H1 (cell line): ENCODE results near the gene NPC1L1. TPM values are rescaled to one million over a fixed set of nuclear protein-coding genes. Genes with fewer than 3 reads are reported as not detected.

ENCODE experiments used
- CTCF ChIA-PET: fragments of 300-600 bp; sonication (Branson Sonifier 250); formaldehyde crosslinking; loops from one replicate; lab custom pipeline; 2021; ENCODE audit not compliant: partially characterized antibody; lab: Charles Lee
- POLR2A ChIA-PET: fragments of 300-600 bp; sonication (Branson Sonifier 250); formaldehyde crosslinking; loops from one replicate; lab custom pipeline; 2021; ENCODE audit warnings: inconsistent platforms; ENCODE audit not compliant: partially characterized antibody; lab: Charles Lee
- DNase-seq, 2 experiments: peaks; one replicate each; pipeline versions ENCODE4 v3.0.0 to v3.0.0-alpha.2; 2010 to 2022; ENCODE audit warnings: low spot score in 2 of 2, low read depth in 1 of 2, mixed read lengths in 1 of 2
- FAIRE-seq: peaks from 2 replicates; lab custom pipeline; 2011; peaks lifted over from hg19 to GRCh38; lab: Jason Lieb, UNC
- H2AFZ ChIP-seq: 2 replicates; pipeline ENCODE4 v1.8.1; 2012; ENCODE audit warnings: low read length, inconsistent platforms
- H2AK5ac ChIP-seq: 2 replicates; pipeline ENCODE4 v1.6.1; 2013; ENCODE audit warnings: low read depth, low read length
- H2BK120ac ChIP-seq: replicated peaks from 2 replicates; pipeline ENCODE3; 2013; ENCODE audit warnings: low read depth, low read length, inconsistent platforms
- H2BK12ac ChIP-seq: 2 replicates; pipeline ENCODE4 v1.6.1; 2013; ENCODE audit warnings: low read depth, low read length
- H2BK15ac ChIP-seq: 2 replicates; pipeline ENCODE4 v1.6.1; 2013; ENCODE audit warnings: low read length
- H2BK20ac ChIP-seq: 2 replicates; pipeline ENCODE4 v1.6.1; 2013; ENCODE audit warnings: low read length
- H2BK5ac ChIP-seq: 2 replicates; pipeline ENCODE4 v1.6.1; 2013; ENCODE audit warnings: low read depth, low read length
- H3K14ac ChIP-seq: 2 replicates; pipeline ENCODE4 v1.6.1; 2013; ENCODE audit warnings: inconsistent platforms; ENCODE audit not compliant: insufficient read length
- H3K18ac ChIP-seq: 2 replicates; pipeline ENCODE4 v1.6.1; 2013; ENCODE audit warnings: low read length; ENCODE audit errors: extremely low read depth
- H3K23ac ChIP-seq: 2 replicates; pipeline ENCODE4 v1.6.1; 2013; ENCODE audit warnings: inconsistent platforms; ENCODE audit not compliant: insufficient read length
- H3K23me2 ChIP-seq: 2 replicates; pipeline ENCODE4 v1.6.1; 2013; ENCODE audit warnings: low read depth, low read length
- H3K27ac ChIP-seq: 2 replicates; pipeline ENCODE4 v1.6.1; 2011; ENCODE audit warnings: low read depth, low read length, inconsistent platforms
- H3K27me3 ChIP-seq, 4 experiments: replicated peaks in 1 of 4; 1 replicate in 1 of 4; 2 replicates in 3 of 4; pipeline versions ENCODE4 v1.6.1 to v1.8.1; 2011 to 2013; ENCODE audit warnings: low read length in 3 of 4, mild to moderate bottlenecking in 3 of 4, inconsistent platforms in 2 of 4, mixed read lengths in 2 of 4, moderate library complexity in 1 of 4; ENCODE audit not compliant: control insufficient read depth in 3 of 4, insufficient read depth in 3 of 4; ENCODE audit errors: extremely low read depth in 1 of 4
- H3K36me3 ChIP-seq, 4 experiments: 2 replicates each; pipeline versions ENCODE4 v1.6.1 to v1.8.1; 2011 to 2013; ENCODE audit warnings: mild to moderate bottlenecking in 4 of 4, low read length in 3 of 4, moderate library complexity in 2 of 4, control low read depth in 1 of 4, inconsistent platforms in 1 of 4; ENCODE audit not compliant: insufficient read depth in 4 of 4, control insufficient read depth in 2 of 4
- H3K4ac ChIP-seq: replicated peaks from 2 replicates; pipeline ENCODE3; 2013; ENCODE audit warnings: low read length, low read depth, mixed read lengths, inconsistent platforms; ENCODE audit not compliant: insufficient read length
- H3K4me1 ChIP-seq, 4 experiments: replicated peaks in 1 of 4; 1 replicate in 1 of 4; 2 replicates in 3 of 4; pipeline versions ENCODE4 v1.6.1 to v1.8.1; 2011 to 2013; ENCODE audit warnings: low read length in 3 of 4, inconsistent platforms in 2 of 4, mixed read lengths in 1 of 4; ENCODE audit not compliant: insufficient read depth in 4 of 4, control insufficient read depth in 3 of 4
- H3K4me2 ChIP-seq, 2 experiments: 2 replicates each; pipeline versions ENCODE4 v1.6.1 to v1.8.1; 2011 to 2013; ENCODE audit warnings: low read depth in 2 of 2, low read length in 2 of 2, control low read depth in 1 of 2, inconsistent platforms in 1 of 2, mild to moderate bottlenecking in 1 of 2; ENCODE audit not compliant: insufficient read depth in 1 of 2
- H3K4me3 ChIP-seq, 4 experiments: fragments of 200-600, 300-600 bp in 1 of 4; sonication (generic), shearing (Covaris generic), sonication (Bioruptor Twin) in 1 of 4; 2 replicates each; pipeline versions ENCODE4 v1.5.1 to v1.8.1; 2011 to 2016; ENCODE audit warnings: low read length in 4 of 4, low read depth in 3 of 4, control low read depth in 2 of 4, inconsistent platforms in 2 of 4, mild to moderate bottlenecking in 2 of 4, mixed read lengths in 1 of 4, moderate library complexity in 1 of 4; ENCODE audit not compliant: insufficient read depth in 2 of 4; ENCODE audit errors: extremely low read depth in 1 of 4
- H3K56ac ChIP-seq: replicated peaks from 2 replicates; pipeline ENCODE3; 2013; ENCODE audit warnings: low read depth, mild to moderate bottlenecking, mixed read lengths, low read length, inconsistent platforms; ENCODE audit not compliant: insufficient read length
- H3K79me1 ChIP-seq: 2 replicates; pipeline ENCODE4 v1.6.1; 2013; ENCODE audit warnings: low read depth, low read length, control low read depth
- H3K79me2 ChIP-seq, 2 experiments: 2 replicates each; pipeline versions ENCODE4 v1.6.1 to v1.8.1; 2012 to 2013; ENCODE audit warnings: low read length in 2 of 2, mild to moderate bottlenecking in 2 of 2, inconsistent platforms in 1 of 2; ENCODE audit not compliant: insufficient read depth in 2 of 2, control insufficient read depth in 1 of 2
- H3K9ac ChIP-seq, 4 experiments: replicated peaks in 1 of 4; 1 replicate in 1 of 4; 2 replicates in 3 of 4; pipeline versions ENCODE4 v1.6.1 to v1.8.1; 2011 to 2013; ENCODE audit warnings: low read depth in 3 of 4, low read length in 3 of 4, control low read depth in 2 of 4, mild to moderate bottlenecking in 2 of 4, moderate library complexity in 2 of 4, inconsistent platforms in 1 of 4; ENCODE audit errors: extremely low read depth in 1 of 4
- H3K9me3 ChIP-seq, 2 experiments: 2 replicates each; pipeline versions ENCODE4 v1.6.1 to v1.8.1; 2012 to 2013; ENCODE audit warnings: mild to moderate bottlenecking in 2 of 2, moderate library complexity in 2 of 2, control low read depth in 1 of 2, inconsistent platforms in 1 of 2, low read depth in 1 of 2, low read length in 1 of 2, mixed read lengths in 1 of 2; ENCODE audit not compliant: insufficient read depth in 2 of 2
- H4K20me1 ChIP-seq, 2 experiments: replicated peaks in 1 of 2; 2 replicates each; pipeline versions ENCODE3 to v1.8.1; 2011 to 2013; ENCODE audit warnings: inconsistent platforms in 2 of 2, low read length in 2 of 2, mild to moderate bottlenecking in 1 of 2; ENCODE audit not compliant: insufficient read depth in 2 of 2, control insufficient read depth in 1 of 2
- H4K5ac ChIP-seq: 2 replicates; pipeline ENCODE4 v1.6.1; 2013; ENCODE audit warnings: low read length, low read depth, mixed read lengths, inconsistent platforms; ENCODE audit not compliant: insufficient read length
- H4K8ac ChIP-seq: 2 replicates; pipeline ENCODE4 v1.8.0; 2013; ENCODE audit warnings: mild to moderate bottlenecking, moderate library complexity, low read length, inconsistent platforms; ENCODE audit not compliant: insufficient read depth; ENCODE audit errors: extremely low read depth
- H4K91ac ChIP-seq: replicated peaks from 2 replicates; pipeline ENCODE3; 2013; ENCODE audit warnings: low read length, mixed read lengths, inconsistent platforms; ENCODE audit not compliant: insufficient read length
- CEBPB ChIP-seq: IDR thresholded peaks from 2 replicates; pipeline ENCODE4 v1.6.1; 2012; ENCODE audit warnings: low read depth, low read length
- CREB1 ChIP-seq: IDR thresholded peaks from 2 replicates; pipeline ENCODE4 v1.6.1; 2012; ENCODE audit warnings: inconsistent platforms
- POU5F1 ChIP-seq: IDR thresholded peaks from 2 replicates; pipeline ENCODE4 v1.6.1; 2011; ENCODE audit warnings: low read depth, mild to moderate bottlenecking, low read length, moderate library complexity
- RFX5 ChIP-seq: IDR thresholded peaks from 2 replicates; pipeline ENCODE4 v1.6.1; 2011; ENCODE audit warnings: low read depth, low read length, improper control_type of control experiment, borderline replicate concordance
- SAP30 ChIP-seq: fragments of 300-600 bp; sonication (generic); IDR thresholded peaks from 2 replicates; pipeline ENCODE4 v1.7.1; 2012; ENCODE audit warnings: low read length, moderate library complexity, mild to moderate bottlenecking, inconsistent platforms; ENCODE audit not compliant: insufficient read depth, insufficient replicate concordance
- SIX5 ChIP-seq: IDR thresholded peaks from 2 replicates; pipeline ENCODE4 v1.6.1; 2011; ENCODE audit warnings: mild to moderate bottlenecking, low read depth, low read length
- TAF7 ChIP-seq: optimal IDR thresholded peaks from 2 replicates; pipeline ENCODE3; 2011; ENCODE audit warnings: low read depth, mild to moderate bottlenecking, inconsistent platforms, low read length, moderate library complexity, borderline replicate concordance
- TCF12 ChIP-seq: IDR thresholded peaks from 2 replicates; pipeline ENCODE4 v1.6.1; 2011; ENCODE audit warnings: low read depth, mild to moderate bottlenecking, low read length
- TEAD4 ChIP-seq: IDR thresholded peaks from 2 replicates; pipeline ENCODE4 v1.6.1; 2012; ENCODE audit warnings: low read depth, low read length, inconsistent platforms, mixed read lengths
- WGBS, 2 experiments: shearing (Covaris generic) in 1 of 2; methylation state at CpG; one replicate each; pipeline versions ENCODE4 v1.1.6 to v1.1.7; 2013 to 2015; ENCODE audit warnings: low lambda C conversion rate in 2 of 2, mixed read lengths in 2 of 2, inconsistent platforms in 1 of 2, low coverage in 1 of 2, missing lambda C conversion rate in 1 of 2; ENCODE audit not compliant: insufficient replicate concordance in 2 of 2, insufficient coverage in 1 of 2, insufficient read length in 1 of 2; ENCODE audit errors: extremely low coverage in 1 of 2, missing lambda C conversion rate in 1 of 2; 5-methylcytosine and 5-hydroxymethylcytosine counted together
- polyA plus RNA-seq, 7 experiments: library from polyadenylated mRNA; depleted of rRNA in 3 of 7; stranded (reverse) in 5 of 7; unstranded in 2 of 7; fragments of >200 nt in 5 of 7; fragments of 200-250 nt in 2 of 7; gene quantifications; 1 replicate in 5 of 7; 2 replicates in 1 of 7; 4 replicates in 1 of 7; pipeline versions ENCODE4 v1.2.1 to v1.2.3, GENCODE V29; 2011 to 2013; ENCODE audit warnings: missing spikeins in 2 of 7, mixed read lengths in 2 of 7
- total RNA-seq: library from RNA; stranded (reverse); fragmentation: NEBNext Ultra II Directional; extraction: Animal tissue kit (Norgen Biotek cat#: 25700); gene quantifications from 2 replicates; pipeline ENCODE4 v1.2.1, GENCODE V29; 2021

Gene NPC1L1
- total and polyA plus RNA-seq, 2 of the 8 experiments (the other 6 are each of a cell fraction or from before 2014, with no cell fraction given), result 0.06 to 0.21 TPM

DNA sequence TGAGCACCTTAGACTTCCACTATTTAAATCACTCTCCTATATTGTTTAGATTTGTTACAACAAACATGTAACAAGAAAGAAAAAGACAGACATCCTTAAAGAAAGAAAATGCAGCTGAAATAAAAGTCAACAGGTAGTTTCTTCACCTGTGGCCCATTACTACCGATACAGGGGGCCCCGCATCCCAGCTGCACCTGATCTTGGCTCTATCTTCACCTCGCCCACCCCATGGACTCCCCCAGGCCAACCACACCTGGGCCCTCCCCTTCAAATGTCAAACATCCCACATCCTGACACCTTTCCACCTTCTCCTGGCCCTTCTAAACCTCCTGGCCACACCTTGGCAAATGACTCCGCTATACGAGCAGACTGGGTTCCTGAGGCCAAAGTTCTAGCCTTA, 25.6 kb upstream of the NPC1L1 start:
- WGBS, 2 experiments, result 78% methylated on average over 3 of the region's 5 CpGs; no CpG with 5 or more reads in 1 of the 2 experiments
- H4K20me1 ChIP-seq, result peaks cover 2 to 31% of the 10 kb centered on the region in 2 experiments
- TF ChIP-seq CREB1 (no peak), TCF12 (no peak), POU5F1 (no peak), RFX5 (no peak), CEBPB (no peak), SIX5 (no peak), SAP30 (no peak), TAF7 (no peak), TEAD4 (no peak)

More for the DNA sequence above, 25.6 kb upstream of the NPC1L1 start:
- Histone ChIP-seq H3K23me2 (no peaks in the 10 kb centered on the region), H3K4me2 (no peak overlapping the region), H3K27me3 (no peaks in the 10 kb centered on the region), H4K5ac (no peak overlapping the region), H3K23ac (no peak overlapping the region), H2BK12ac (no peak overlapping the region), H2AK5ac (no peak overlapping the region), H3K9me3 (no peaks in the 10 kb centered on the region), H3K14ac (no peak overlapping the region), H3K9ac (no peak overlapping the region), H3K27ac (no peak overlapping the region), H2BK20ac (no peak overlapping the region), H2BK120ac (no peak overlapping the region), H2AFZ (no peak overlapping the region), H3K4ac (no peak overlapping the region), H2BK5ac (no peak overlapping the region), H2BK15ac (no peak overlapping the region), H3K79me1 (no peaks in the 10 kb centered on the region), H3K79me2 (no peaks in the 10 kb centered on the region; a peak in 1 of 4 replicates), H3K36me3 (peaks cover 41 to 64% (median 58%) of the 10 kb centered on the region in 4 experiments), H4K8ac (no peak overlapping the region), H3K18ac (no peak overlapping the region), H3K4me3 (no peak overlapping the region), H4K91ac (no peak overlapping the region), H3K56ac (no peak overlapping the region), H3K4me1 (no peaks in the 10 kb centered on the region; a peak in 1 of 7 replicates)
- ChIA-PET CTCF (interaction anchor here (0.9 to 10.2 kb wide), 7 partner anchors 10 to 184 kb away, joined by 3 to 98 read pairs (median 4); partner anchors contain the start of genes NPC1L1 and NUDCD3), POLR2A (interaction anchor here (1.2 to 7.5 kb wide), 5 partner anchors 10 to 134 kb away, joined by 3 to 51 read pairs (median 22); partner anchors contain the start of genes NUDCD3 and TMED4)
- DNase-seq, result no peak
- FAIRE-seq, result no peak
